GM18858 (cell line): ENCODE data around the gene RPL38.
"Not testable (repeated sequence)": the region's sequence is repeated elsewhere in the genome, so short reads cannot be mapped to it uniquely, and the experiment has no call there.

ENCODE experiments used
- ATAC-seq: cut with Tn5 transposase; IDR thresholded peaks from one replicate; pipeline ENCODE4 v1.9.1; 2021; ENCODE audit not compliant: unreplicated experiment

RPL38 gene

GRCh38 chr17:74183411-74183810, 20.1 kb upstream of the RPL38 start:
- no peak for ATAC-seq

- no peak for ATAC-seq
Observed at GRCh38 chr17:74185571-74186185, 17.8 kb upstream of the RPL38 start.

GRCh38 chr17:74186498-74186897, 17.0 kb upstream of the RPL38 start:
- ATAC-seq: no peak

- no peak for ATAC-seq
Observed at GRCh38 chr17:74187761-74188160, 15.7 kb upstream of the RPL38 start.

DNA sequence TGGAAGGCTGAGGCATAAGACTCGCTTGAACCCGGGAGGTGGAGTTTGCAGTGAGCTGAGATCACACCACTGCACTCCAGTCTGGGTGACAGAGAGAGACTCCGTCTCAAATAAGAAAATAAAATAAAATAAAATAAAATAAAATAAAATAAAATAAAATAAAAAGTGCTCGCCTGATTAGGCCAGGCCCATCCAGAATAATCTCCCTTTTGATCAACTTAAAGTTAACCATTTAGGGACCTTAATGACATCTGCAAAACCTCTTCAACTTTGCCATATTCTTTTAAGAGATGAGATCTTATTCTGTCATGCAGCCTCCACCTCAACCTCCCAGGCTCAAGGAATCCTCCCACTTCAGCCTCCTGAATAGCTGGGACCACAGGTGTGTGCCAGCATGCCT, 14.8 kb upstream of the RPL38 start:
- not testable (repeated sequence) for ATAC-seq

DNA sequence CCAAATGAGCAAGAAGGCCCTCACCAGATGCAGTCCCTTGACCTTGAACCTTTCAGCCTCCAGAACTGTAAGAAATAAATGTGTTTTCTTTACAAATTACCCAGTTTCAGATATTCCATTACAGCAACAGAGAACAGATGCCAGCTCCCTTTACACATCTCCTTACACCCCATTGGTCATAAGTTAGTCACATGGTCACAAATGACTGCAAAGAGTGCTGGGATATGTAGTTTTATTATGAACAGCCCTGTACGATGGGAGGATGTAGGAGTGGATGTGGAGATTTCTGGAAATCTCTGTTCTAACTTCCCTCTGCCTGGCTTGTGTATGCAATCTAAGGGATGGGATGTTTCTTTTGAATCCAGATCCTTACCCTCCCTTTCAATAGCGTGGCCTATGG, 13.3 kb upstream of the RPL38 start:
- ATAC-seq: peak; percentile 76

- ATAC-seq: no peak
Observed at GRCh38 chr17:74190807-74191406, 12.6 kb upstream of the RPL38 start.

DNA sequence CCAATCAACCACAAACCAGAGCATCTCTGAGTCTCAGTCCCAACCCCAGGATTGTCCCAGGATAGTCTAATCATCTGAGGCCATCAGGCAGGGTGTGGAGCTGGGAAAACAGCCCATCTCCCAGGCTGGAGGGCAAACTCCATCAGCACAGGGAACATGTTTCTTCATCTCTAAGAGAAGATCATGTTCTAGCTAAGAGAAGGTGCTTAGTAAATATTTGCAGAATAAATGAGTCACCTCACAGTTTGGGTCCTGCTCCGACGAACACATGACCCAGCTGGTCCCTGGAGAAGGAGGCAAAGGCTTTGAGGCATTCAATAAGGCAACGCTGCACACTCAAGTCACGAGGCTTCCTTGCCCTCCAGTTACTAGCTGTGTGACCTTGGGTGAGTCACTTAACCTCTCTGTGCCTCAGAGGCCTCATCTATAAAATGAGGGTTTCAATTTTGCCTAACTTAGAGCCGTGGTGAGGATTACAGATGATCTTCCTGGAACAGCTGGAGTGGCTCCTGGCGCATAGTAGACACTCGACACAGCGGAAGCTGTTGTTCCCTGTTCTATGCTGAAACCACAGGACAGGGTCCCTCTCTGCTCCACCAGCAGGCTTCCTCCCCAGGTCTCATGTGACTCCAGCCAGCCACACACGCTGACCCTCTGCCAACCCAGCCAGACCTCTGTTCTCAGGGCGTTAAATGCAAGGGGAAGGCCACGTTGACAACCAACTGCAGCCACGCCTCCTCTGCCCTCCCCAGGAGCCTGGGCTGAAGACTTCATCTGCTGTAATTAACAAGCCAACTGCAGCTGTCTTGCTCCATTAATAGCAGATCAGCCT, 10.3 kb upstream of the RPL38 start:
- no peak for ATAC-seq

DNA sequence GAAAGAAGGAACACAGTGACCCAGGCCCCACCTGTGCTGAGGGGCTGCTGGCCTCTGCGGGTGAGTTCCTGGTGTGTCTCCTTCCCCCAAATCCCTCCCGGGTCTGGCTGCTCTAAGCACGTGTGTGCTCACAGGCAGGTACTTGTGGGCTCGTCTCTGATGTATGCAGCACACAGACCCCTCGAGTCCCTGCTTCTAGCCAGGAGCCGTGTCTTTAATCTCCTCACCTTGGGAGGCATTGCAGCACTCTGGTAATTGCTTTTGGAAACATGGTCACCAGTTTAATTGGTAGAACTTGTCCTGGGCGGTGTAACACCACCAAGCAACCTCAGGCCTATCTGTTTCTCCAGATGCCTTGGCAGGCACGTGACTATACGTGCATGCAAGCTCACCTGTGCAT, 8.8 kb upstream of the RPL38 start:
- no peak for ATAC-seq

DNA sequence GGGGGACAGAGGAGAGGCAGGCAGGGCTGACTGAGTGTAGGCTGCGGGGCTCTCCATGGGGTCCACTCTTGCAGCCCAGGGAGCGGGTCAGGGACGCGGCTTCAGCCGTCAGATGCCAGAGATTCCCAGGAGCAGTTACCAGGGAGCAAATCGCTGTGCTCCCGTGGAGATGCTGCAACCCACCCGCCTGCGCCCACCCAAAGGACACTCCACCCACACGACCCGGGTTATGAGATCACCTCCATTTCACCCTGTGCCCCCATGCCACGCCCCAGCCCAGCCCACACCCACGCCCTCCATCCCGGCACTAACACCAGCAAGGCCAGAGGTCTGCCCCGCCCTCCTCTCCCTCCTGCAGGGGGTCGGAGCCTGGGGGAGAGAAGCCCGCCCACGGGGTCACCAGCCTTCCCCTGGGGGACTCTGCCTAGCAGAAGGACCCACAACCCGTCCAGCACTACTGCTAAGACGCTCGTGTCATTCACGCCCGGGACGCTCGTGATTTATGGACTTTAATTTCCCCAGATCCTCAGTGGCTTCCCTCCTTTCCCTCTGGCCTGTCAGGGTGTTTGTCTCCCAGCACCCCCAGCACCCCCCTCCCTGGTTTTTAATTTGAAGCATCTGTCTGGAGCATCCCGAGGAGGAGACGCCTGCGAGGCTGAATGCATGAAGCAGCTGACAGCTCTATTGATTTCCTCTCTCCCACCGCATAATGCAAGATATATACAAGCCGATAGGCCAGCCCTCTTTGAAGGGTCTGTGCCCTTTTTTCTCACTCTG, 6.7 kb upstream of the RPL38 start:
- no peak for ATAC-seq

DNA sequence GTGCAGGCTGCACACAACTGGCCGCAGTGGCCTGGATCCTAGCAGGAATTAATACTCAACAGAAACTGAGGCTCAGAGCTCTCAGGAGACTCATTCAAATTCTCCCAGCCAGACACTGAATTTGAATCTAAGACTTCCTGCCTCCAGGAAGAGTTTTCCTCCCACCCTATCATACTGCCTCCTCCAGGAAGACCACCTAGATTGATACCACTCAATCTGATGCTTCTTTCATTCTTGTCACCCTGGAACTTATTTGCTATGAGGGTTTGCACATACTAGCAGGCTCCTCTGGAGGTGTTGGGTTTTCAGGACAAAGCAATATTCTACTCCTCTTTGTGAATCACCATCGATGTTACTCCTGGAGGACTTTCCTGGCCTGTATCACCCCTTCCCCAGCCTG, 5.7 kb upstream of the RPL38 start:
- ATAC-seq: no peak

- no peak for ATAC-seq
Observed at GRCh38 chr17:74198694-74199093, 4.8 kb upstream of the RPL38 start.

DNA sequence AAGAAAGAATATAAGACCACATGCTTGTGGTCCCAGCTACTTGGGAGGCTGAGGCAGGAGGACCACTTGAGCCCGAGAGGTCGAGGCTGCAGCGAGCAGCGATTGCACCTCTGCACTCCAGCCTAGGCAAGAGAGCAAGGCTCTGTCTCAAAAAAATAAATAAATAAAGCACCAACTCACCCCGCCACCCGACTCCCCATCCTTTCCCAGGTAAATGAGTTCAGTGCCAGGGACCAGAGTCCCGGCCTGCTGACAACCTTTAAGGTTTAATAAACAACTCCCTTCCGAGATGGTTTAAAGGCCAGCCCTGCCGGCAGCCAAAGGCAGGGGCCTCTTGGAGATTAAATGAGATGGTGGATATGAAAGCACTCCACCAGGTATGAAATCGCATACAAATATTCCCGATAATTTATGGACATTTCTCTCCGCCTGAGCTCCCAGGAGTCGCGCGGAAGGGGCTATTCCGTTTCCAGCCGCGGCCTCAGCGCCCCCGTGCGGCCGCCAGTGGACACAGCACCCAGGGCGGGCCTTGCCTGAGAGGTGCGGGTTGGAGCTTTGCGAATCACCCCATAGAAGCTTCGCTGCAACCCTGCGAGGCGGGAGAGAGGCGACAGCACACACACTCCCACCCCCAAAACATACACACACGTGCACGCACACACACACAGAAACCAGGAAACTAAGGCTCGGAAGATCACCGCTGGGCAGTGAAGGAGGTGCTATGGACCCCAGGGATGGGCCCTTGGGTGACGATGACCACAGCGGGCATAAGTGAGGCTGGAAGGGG, 4.0 kb upstream of the RPL38 start:
- ATAC-seq: no peak

GRCh38 chr17:74200112-74200511, 3.4 kb upstream of the RPL38 start:
- ATAC-seq: no peak

GRCh38 chr17:74201250-74201649, 2.2 kb upstream of the RPL38 start:
- no peak for ATAC-seq

DNA sequence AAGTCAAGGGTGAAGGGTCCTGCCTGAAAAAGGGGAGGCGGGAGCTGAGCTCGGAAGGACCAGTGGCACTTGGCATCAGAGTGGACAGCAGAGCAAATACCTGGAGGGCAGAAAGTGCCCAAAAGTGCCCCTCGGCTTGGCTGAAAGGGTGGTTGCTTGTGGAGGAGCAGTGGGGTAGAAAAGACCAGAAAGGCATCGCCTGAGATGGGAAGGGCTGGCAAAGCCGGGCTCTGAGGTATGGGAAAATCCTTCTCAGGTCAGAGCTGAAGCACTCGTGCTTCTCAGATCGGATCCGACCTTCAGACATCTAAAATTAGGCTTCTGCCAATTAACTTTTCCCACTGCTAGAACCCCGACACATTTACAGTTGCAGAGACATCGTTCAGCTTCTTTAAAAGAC, 1.5 kb upstream of the RPL38 start:
- ATAC-seq: no peak

GRCh38 chr17:74202938-74203337, 540 bp upstream of the RPL38 start:
- ATAC-seq: no peak

GRCh38 chr17:74204474-74204873, 996 bp downstream of the RPL38 start:
- ATAC-seq: no peak

- ATAC-seq: no peak
Observed at GRCh38 chr17:74205274-74205673, 1.8 kb downstream of the RPL38 start.

DNA sequence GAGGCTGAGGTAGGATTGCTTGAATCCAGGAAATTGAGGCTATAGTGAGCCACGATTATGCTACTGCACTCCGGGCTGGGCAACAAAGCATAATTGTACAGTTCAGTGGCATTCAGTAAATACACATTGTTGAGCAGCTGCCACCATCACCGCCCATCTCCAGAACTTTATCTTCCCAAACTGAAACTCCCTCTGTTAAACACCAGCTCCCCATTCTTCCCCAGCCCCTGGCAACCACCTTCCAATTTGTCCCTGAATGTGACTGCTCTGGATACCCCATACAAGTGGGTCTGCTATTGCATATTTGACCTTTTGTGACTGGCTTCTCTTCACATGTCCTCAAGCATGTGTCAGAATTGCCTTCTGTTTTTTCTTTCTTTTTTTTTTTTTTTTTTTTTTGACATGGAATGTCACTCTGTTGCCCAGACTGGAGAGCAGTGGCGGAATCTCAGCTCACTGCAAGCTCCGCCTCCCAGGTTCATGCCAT, 2.9 kb downstream of the RPL38 start:
- ATAC-seq: no peak
